ENCODE results near the gene GTF2F1.
"Not testable (repeated sequence)": the region's sequence is repeated elsewhere in the genome, so short reads cannot be mapped to it uniquely, and the experiment has no call there.

The GTF2F1 gene

GRCh38 chr19:6354098-6354674, 38.8 kb downstream of the GTF2F1 start:
- DNase-seq: no peak

GRCh38 chr19:6352381-6353165, 40.4 kb downstream of the GTF2F1 start:
- no peak for DNase-seq

GRCh38 chr19:6350688-6351087, 42.3 kb downstream of the GTF2F1 start:
- DNase-seq: no peak

- DNase-seq: not testable (repeated sequence)
These were observed 43.7 kb downstream of the GTF2F1 start for GRCh38 chr19:6349271-6349670.

GRCh38 chr19:6343462-6343861, 49.5 kb downstream of the GTF2F1 start:
- no peak for DNase-seq

- DNase-seq: no peak
These were observed 52.3 kb downstream of the GTF2F1 start for GRCh38 chr19:6340493-6341201.

- DNase-seq: no peak
These were observed 58.3 kb downstream of the GTF2F1 start for GRCh38 chr19:6334490-6335285.

- DNase-seq: no peak
These were observed 59.5 kb downstream of the GTF2F1 start, which contains the start of gene ACER1 for GRCh38 chr19:6333439-6333838. Gene ACER1, minus strand, starts transcription at chr19:6333612. Its CDS starts 61 bp downstream, at chr19:6333551.

All from T1000 (cell line).